ENCODE data around the gene CYTH2. TPM values are rescaled to one million over a fixed set of nuclear protein-coding genes. Genes with fewer than 3 reads are reported as not detected.

Gene CYTH2
- total RNA-seq, 1 donor from 2014 or later, result 50.8 TPM

GRCh38 chr19:48492925-48493717, 24.0 kb downstream of the CYTH2 start:
- peak; percentile 92 for DNase-seq (ENCODE audit: low read depth)

- no peak for DNase-seq (ENCODE audit: low read depth)
These were observed 24.7 kb downstream of the CYTH2 start for GRCh38 chr19:48493718-48494401.

- DNase-seq (ENCODE audit: low read depth), result no peak
These were observed 26.2 kb downstream of the CYTH2 start for GRCh38 chr19:48495396-48495795.

GRCh38 chr19:48496959-48497727, 28.0 kb downstream of the CYTH2 start:
- DNase-seq (ENCODE audit: low read depth), result no peak

GRCh38 chr19:48497728-48498594, 28.8 kb downstream of the CYTH2 start:
- no peak for DNase-seq (ENCODE audit: low read depth)

- DNase-seq (ENCODE audit: low read depth), result no peak
These were observed 29.6 kb downstream of the CYTH2 start for GRCh38 chr19:48498595-48499311.

- DNase-seq (ENCODE audit: low read depth), result no peak
These were observed 30.3 kb downstream of the CYTH2 start for GRCh38 chr19:48499316-48500090.

GRCh38 chr19:48500830-48501493, 31.8 kb downstream of the CYTH2 start:
- DNase-seq (ENCODE audit: low read depth), result no peak

- no peak for DNase-seq (ENCODE audit: low read depth)
These were observed 32.6 kb downstream of the CYTH2 start for GRCh38 chr19:48501494-48502349.

GRCh38 chr19:48502350-48503018, 33.3 kb downstream of the CYTH2 start:
- no peak for DNase-seq (ENCODE audit: low read depth)

GRCh38 chr19:48506138-48506733, 37.1 kb downstream of the CYTH2 start:
- DNase-seq (ENCODE audit: low read depth), result peak; percentile 31

GRCh38 chr19:48507911-48508439, 38.8 kb downstream of the CYTH2 start:
- DNase-seq (ENCODE audit: low read depth), result no peak

GRCh38 chr19:48508729-48509411, 39.7 kb downstream of the CYTH2 start:
- no peak for DNase-seq (ENCODE audit: low read depth)

GRCh38 chr19:48509467-48510194, 40.5 kb downstream of the CYTH2 start:
- DNase-seq (ENCODE audit: low read depth), result peak; percentile 12
